Esophagus squamous epithelium (tissue), 5 donors: ENCODE measurements around the gene WBP1. TPM values are rescaled to one million over a fixed set of nuclear protein-coding genes. Genes with fewer than 3 reads are reported as not detected.

Source experiments
- DNase-seq: peaks from one replicate; lab custom pipeline; 2025; lab: John Stamatoyannopoulos, UW
- H3K27ac ChIP-seq, 4 donors: fragments of 200-600 bp; sonication (generic); one replicate each; pipeline ENCODE4 v1.5.1; 2016 to 2019; ENCODE audit warnings: mild to moderate bottlenecking in 1 of 4
- H3K27me3 ChIP-seq, 4 donors: fragments of 200-600 bp; sonication (generic); 1 replicate in 3 of 4; 2 replicates in 1 of 4; pipeline versions ENCODE4 v1.5.1 to v1.6.0; 2017 to 2021; ENCODE audit warnings: antibody characterized with exemption in 1 of 4
- H3K36me3 ChIP-seq, 3 donors: fragments of 200-600 bp; sonication (generic); one replicate each; pipeline ENCODE4 v1.5.1; 2016 to 2019
- H3K4me1 ChIP-seq, 3 donors: fragments of 200-600 bp; sonication (generic); one replicate each; pipeline ENCODE4 v1.5.1; 2017 to 2019
- H3K4me3 ChIP-seq, 4 donors: fragments of 200-600 bp; sonication (generic); 1 replicate in 3 of 4; 2 replicates in 1 of 4; pipeline ENCODE4 v1.5.1; 2016 to 2019; ENCODE audit warnings: mild to moderate bottlenecking in 2 of 4, moderate library complexity in 1 of 4
- H3K9me3 ChIP-seq, 3 donors: fragments of 200-600 bp; sonication (generic); one replicate each; pipeline ENCODE4 v1.5.1; 2016 to 2019
- CTCF ChIP-seq, 6 experiments: fragments of 450-650 bp in 4 of 6; fragments of 200-600 bp in 2 of 6; sonication (generic) in 2 of 6; IDR thresholded peaks; one replicate each; pipeline ENCODE4 v1.5.1; 2016 to 2019; ENCODE audit warnings: antibody characterized with exemption in 6 of 6, mild to moderate bottlenecking in 4 of 6, moderate library complexity in 4 of 6
- POLR2A ChIP-seq, 4 donors: fragments of 450-650 bp; IDR thresholded peaks; one replicate each; pipeline ENCODE4 v1.6.1; 2017; ENCODE audit warnings: antibody characterized with exemption in 4 of 4, mild to moderate bottlenecking in 4 of 4, moderate library complexity in 3 of 4
- WGBS, 2 donors: methylation state at CpG; one replicate each; pipeline ENCODE4 v1.1.5; 2018; 5-methylcytosine and 5-hydroxymethylcytosine counted together
- intact Hi-C: fragments of 100-400 bp; cut with DNase I; formaldehyde crosslinking; loops from one replicate; pipeline ENCODE4 v1.15.0; 2022
- total RNA-seq, 4 donors: library from RNA; depleted of rRNA; stranded (reverse); fragments of >200 nt; gene quantifications; one replicate each; pipeline ENCODE4 v1.1.0, GENCODE V29; 2016
- donor health status: DM: yes; HTN: yes; CAD: no.

The WBP1 gene
- total RNA-seq, 4 donors from 2014 or later = 14.2 to 34.1 (median 25.3) TPM

GRCh38 chr2:74444498-74445318, 13.5 kb upstream of the WBP1 start:
- intact Hi-C loops = no loop called here
- TF ChIP-seq POLR2A (IDR thresholded peaks at IDR 0.05) = no peak
- no peak for TF ChIP-seq CTCF (IDR thresholded peaks at IDR 0.05)
- H3K27ac ChIP-seq = no peak overlapping the region
- H3K36me3 ChIP-seq = no peaks in the 10 kb centered on the region
- no peaks in the 10 kb centered on the region for H3K9me3 ChIP-seq
- 28% methylated on average over 4 to 5 of the region's 5 CpGs for WGBS, 2 donors
- no peak for DNase-seq
- H3K4me1 ChIP-seq = peaks cover 8 to 36% (median 8%) of the 10 kb centered on the region in 3 donors
- no peak overlapping the region for H3K4me3 ChIP-seq
- peaks cover 0 to 21% (median 0%) of the 10 kb centered on the region in 4 donors for H3K27me3 ChIP-seq

- TF ChIP-seq CTCF (IDR thresholded peaks at IDR 0.05) = no peak
- TF ChIP-seq POLR2A (IDR thresholded peaks at IDR 0.05) = no peak
- Histone ChIP-seq H3K4me1 (peaks cover 0 to 8% (median 3%) of the 10 kb centered on the region in 3 donors), H3K4me3 (no peak overlapping the region), H3K9me3 (no peaks in the 10 kb centered on the region), H3K27ac (no peak overlapping the region), H3K36me3 (no peaks in the 10 kb centered on the region), H3K27me3 (peaks cover 0 to 5% (median 0%) of the 10 kb centered on the region in 4 donors)
- 87 to 90% methylated on average over 4 to 5 of the region's 5 CpGs for WGBS, 2 donors
- intact Hi-C loops = no loop called here
- no peak for DNase-seq
Observed at GRCh38 chr2:74447230-74447999, 10.8 kb upstream of the WBP1 start.

- TF ChIP-seq CTCF (IDR thresholded peaks at IDR 0.05) (no peak), POLR2A (IDR thresholded peaks at IDR 0.05) (no peak)
- Histone ChIP-seq H3K27me3 (no peaks in the 10 kb centered on the region), H3K9me3 (no peaks in the 10 kb centered on the region), H3K4me1 (peaks cover 0 to 5% (median 2%) of the 10 kb centered on the region in 3 donors), H3K36me3 (no peaks in the 10 kb centered on the region), H3K4me3 (no peak overlapping the region), H3K27ac (no peak overlapping the region)
- WGBS, 2 donors = 31 to 46% methylated on average over 2 of the region's 2 CpGs
- no peak for DNase-seq
- intact Hi-C loops = no loop called here
Observed at GRCh38 chr2:74448771-74449170, 9.5 kb upstream of the WBP1 start.

- peaks cover 5 to 12% (median 5%) of the 10 kb centered on the region in 3 donors for H3K4me1 ChIP-seq
- H3K36me3 ChIP-seq = no peaks in the 10 kb centered on the region
- intact Hi-C loops = no loop called here
- TF ChIP-seq POLR2A (IDR thresholded peaks at IDR 0.05) (no peak), CTCF (IDR thresholded peaks at IDR 0.05) (no peak)
- H3K4me3 ChIP-seq = no peak overlapping the region
- no peaks in the 10 kb centered on the region for H3K27me3 ChIP-seq
- WGBS, 2 donors = 84 to 93% methylated on average over 3 of the region's 3 CpGs
- DNase-seq = no peak
- H3K27ac ChIP-seq = no peak overlapping the region
- H3K9me3 ChIP-seq = no peaks in the 10 kb centered on the region
Observed at GRCh38 chr2:74450570-74451190, 7.6 kb upstream of the WBP1 start.
